Right lung (tissue), 5 donors: ENCODE data around the gene TMEM109. TPM values are rescaled to one million over a fixed set of nuclear protein-coding genes. Genes with fewer than 3 reads are reported as not detected.
A peak's percentile ranks its signal among the peaks of the same experiment; 100 is the strongest.
"Not testable (repeated sequence)": the region's sequence is repeated elsewhere in the genome, so short reads cannot be mapped to it uniquely, and the experiment has no call there.

ENCODE experiments used
- DNase-seq, 2 donors: peaks; one replicate each; pipeline ENCODE4 v3.0.0-alpha.2; 2013
- polyA plus RNA-seq, 5 donors: library from polyadenylated mRNA; unstranded; fragments of 120-200 nt; gene quantifications; one replicate each; pipeline versions ENCODE4 v1.2.1 to v1.2.3, GENCODE V29; 2013; ENCODE audit warnings: inconsistent platforms in 1 of 5, low replicate concordance in 1 of 5; ENCODE audit not compliant: insufficient read length in 5 of 5, insufficient read depth in 1 of 5

TMEM109 gene
- polyA plus RNA-seq, 5 donors = 71.2 to 107 (median 79.9) TPM

DNA sequence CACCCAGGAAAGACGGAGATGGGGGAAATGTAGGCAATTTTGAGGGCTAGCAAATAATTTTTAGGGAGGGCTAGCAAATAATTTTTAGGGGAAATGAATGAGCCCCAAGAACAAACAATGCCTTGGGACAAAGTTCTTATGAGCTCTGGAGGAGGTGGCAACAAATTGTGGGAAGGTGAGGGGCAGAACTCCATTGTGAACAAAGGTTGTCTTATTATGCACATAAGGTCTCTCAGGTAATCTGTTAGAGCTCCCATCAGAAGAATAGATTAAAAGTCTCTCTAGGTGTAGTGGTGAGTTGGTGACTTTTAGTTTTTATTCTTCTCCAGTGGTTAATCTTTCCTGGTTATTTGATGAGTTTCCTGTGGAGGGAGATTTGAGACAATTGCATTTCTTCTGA is 5.2 kb upstream of the TMEM109 start:
- DNase-seq = no peak

DNA sequence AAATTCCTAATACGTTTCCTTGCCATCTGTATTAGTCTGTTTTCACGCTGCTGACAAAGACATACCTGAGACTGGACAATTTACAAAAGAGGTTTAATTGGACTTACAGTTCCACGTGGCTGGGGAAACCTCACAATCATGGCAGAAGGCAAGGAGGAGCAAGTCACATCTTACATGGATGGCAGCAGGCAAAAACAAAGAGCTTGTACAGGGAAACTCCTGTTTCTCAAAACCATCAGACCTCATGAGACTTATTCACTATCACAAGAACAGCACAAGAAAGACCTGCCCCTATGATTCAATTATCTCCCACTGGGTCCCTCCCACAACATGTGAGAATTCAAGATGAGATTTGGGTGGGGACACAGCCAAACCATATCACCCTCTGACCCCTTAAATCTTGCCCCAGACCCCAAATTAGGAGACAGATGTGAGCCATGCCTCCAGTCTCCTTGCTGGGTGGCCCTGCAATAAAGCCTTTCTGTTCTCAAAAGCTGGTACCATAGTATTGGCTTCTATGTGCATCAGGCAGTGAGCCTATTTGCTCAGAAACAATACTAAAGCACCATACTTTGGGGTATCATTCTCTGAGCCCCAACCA is 4.2 kb upstream of the TMEM109 start:
- DNase-seq = not testable (repeated sequence)

GRCh38 chr11:60910281-60910687 is 3.7 kb upstream of the TMEM109 start:
- DNase-seq = no peak

DNA sequence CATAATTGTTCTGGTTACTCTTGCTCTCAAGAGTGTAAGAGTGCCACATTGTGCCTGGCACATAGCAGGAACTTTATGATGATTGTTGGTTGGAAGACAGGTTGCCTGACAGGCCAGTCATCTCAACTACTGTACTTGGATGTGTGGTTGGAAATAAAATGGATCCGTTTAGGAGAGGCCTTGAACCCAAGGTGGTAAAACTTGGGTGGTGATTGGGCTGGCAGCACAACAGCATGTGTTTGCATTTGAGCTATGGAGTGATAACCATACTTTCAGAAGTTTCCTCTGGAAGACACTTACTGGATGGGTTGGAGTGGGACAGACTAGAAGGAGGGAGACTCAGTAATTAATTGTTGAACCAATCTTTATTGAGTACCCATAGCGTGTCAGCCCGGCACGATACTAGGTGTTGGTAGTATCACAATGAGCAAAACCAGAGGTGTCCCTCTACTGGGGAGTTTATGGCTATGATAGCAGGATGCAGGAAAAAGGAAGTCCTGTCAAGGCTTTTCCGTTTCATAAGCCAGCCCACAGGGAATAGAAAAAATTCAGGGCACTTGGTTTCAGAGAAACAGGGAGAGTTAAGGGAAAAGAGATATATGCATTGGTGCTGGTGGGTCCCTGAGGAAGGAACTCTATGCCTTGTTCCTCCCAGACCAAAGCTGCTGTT is 3.1 kb upstream of the TMEM109 start:
- DNase-seq = no peak

GRCh38 chr11:60912223-60912850 is 1.6 kb upstream of the TMEM109 start:
- DNase-seq = no peak

GRCh38 chr11:60912851-60913528 is 968 bp upstream of the TMEM109 start:
- DNase-seq = no peak

DNA sequence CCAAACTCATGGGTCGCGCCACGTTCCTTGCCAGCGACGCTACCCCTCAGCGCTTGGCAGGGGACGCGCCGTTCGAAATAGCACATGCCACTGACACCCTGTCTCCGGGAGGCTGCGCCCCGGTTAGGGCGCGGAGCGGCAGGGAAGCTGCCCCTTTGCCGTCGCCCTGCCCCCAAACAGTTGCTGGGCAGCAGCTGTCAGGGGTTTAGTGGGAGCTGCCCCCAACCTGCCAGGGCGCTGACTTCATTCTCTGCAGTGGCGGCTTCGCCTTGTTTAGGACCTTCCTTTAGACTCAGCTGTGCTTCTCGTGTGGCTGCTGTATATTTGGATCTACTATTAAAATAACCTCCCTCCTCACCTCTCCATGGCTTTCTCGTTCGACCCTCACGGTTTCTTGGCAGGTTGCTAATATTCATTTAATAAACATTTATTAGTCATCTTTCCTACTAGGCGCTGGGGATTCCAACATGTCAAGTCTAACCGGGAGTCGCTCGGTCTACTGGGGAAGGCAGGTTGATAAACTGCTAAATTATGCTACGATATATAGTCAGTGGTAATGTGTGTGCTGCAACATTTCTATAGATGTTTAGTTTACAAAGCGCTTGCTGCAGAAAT is 782 bp downstream of the TMEM109 start:
- DNase-seq = no peak

GRCh38 chr11:60915248-60915914 is 1.4 kb downstream of the TMEM109 start:
- no peak for DNase-seq

- DNase-seq = no peak
Measured at GRCh38 chr11:60916669-60917206, 2.8 kb downstream of the TMEM109 start.

GRCh38 chr11:60917267-60917666 is 3.3 kb downstream of the TMEM109 start:
- no peak for DNase-seq

DNA sequence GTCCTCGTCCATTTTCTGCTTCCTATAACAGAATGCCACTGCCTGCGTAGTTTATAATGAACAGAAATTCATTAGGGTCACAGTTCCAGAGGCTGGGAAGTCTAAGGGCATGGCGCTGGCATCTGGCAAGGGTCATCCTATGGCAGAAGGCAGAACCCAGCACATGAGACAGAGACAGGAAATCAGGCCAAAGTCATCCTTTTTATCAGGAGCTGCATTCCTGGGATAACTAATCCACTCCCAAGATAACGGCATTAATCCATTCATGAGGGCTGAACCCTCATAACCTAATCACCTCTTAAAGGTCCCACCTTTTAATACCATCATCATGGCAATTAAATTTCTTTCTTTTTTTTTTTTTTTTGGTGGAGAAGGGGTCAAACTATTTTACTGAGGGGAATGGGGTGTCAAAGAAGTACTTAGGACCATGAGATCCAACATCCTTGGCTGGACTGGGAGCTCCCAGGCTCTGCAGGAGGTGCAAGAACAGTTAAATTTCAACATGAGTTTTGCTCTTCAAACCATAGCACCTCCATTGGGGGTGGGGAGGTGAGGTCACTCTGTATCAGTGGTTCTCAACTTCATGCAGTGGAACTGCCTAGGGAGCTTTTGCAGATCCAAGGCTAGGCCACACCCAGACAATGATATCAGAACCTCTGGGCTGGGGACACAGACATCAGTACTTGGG is 4.4 kb downstream of the TMEM109 start:
- no peak for DNase-seq

- no peak for DNase-seq
Measured at GRCh38 chr11:60918939-60919265, 4.9 kb downstream of the TMEM109 start.

DNA sequence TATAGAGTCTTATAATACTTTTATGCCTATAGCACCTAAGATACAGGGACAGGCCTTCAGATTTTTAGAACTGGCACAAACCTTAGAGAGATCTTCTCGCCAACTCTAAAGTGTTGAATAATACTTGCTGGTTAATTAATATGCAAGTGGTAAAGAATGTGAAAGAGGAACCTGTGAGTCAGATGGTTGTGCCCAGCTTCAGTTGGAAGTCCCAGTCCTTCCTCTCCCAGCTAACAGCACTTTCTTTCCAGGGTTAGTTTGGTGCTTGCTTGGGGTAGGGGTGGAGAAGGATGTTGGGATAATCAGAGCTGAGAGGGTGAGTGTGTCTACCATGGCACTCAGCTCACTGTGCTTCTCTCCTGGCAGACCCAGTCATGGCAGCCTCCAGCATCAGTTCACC is 5.4 kb downstream of the TMEM109 start:
- DNase-seq = no peak

GRCh38 chr11:60919956-60920355 is 6.0 kb downstream of the TMEM109 start:
- no peak for DNase-seq

DNA sequence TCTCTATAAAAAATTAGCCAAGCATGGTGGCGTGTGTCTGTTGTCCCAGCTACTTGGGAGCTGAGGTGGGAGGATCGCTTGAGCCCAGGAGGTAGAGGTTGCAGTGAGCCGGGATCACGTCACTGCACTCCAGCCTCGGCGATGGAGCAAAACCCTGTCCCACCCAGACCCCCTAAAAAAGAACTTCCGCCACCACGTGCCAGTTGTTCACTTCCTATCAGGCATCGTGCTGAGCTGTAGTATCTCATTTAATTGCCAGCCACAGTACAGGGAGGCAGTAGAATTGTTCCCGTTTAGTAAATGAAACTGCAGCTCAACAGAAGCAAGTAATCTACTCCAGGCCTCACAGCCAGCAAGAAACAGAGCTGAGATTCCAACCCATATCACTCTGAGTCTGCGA is 7.3 kb downstream of the TMEM109 start:
- no peak for DNase-seq

DNA sequence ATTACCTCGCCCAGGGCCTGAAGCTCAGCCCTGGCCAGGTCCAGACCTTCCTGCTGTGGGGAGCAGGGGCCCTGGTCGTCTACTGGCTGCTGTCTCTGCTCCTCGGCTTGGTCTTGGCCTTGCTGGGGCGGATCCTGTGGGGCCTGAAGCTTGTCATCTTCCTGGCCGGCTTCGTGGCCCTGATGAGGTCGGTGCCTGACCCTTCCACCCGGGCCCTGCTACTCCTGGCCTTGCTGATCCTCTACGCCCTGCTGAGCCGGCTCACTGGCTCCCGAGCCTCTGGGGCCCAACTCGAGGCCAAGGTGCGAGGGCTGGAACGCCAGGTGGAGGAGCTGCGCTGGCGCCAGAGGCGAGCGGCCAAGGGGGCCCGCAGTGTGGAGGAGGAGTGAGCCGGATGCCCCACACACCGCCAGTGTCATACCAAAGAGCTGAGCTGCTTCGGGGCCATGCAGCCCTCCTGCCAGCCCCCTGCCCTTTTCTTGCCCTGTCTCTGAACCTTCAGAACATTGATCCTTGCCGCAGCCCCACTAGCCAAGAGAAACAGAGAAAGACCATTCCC is 7.9 kb downstream of the TMEM109 start:
- DNase-seq = no peak

- no peak for DNase-seq
Measured at GRCh38 chr11:60922906-60923305, 8.9 kb downstream of the TMEM109 start.

DNA sequence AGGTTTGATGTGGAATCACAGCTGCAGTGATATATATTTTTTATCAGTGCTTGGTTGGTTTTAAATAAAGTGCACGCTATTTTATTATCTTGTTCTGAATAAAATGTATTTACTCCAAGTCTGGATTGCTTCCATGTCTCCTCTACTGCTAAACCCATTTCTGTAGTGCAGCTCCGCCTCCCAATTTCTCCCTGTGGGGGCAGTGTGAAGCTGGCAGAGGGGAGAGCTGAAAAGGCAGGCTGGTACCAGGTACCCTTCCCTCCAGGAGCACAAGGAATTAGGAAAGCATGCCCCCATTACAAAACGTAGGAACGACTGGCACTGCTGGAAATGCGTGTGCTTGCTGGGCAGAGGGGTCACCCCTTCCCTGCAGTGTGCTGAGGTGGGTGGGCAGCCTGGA is 9.4 kb downstream of the TMEM109 start:
- no peak for DNase-seq

GRCh38 chr11:60923800-60924109 is 9.8 kb downstream of the TMEM109 start:
- DNase-seq = no peak

GRCh38 chr11:60924110-60924905 is 10.3 kb downstream of the TMEM109 start, which contains the start of gene TMEM132A:
TMEM132A (plus strand) TSS chr11:60924460; CDS start chr11:60924634, 174 bp downstream.
- DNase-seq = peak in 1 of 2 donors; percentile 54
